ENCODE results near the gene ARPC4.

ARPC4 gene

GRCh38 chr3:9782770-9783169 is 10.1 kb upstream of the ARPC4 start:
- H3K4me3 ChIP-seq (replicated peaks; ENCODE audit: low read depth, low read length) = no peak overlapping the region
- peak; percentile 6 for TF ChIP-seq CTCF (IDR thresholded peaks at IDR 0.05; ENCODE audit: low read length, missing control alignments)
- no peak for DNase-seq (ENCODE audit: low read depth)

GRCh38 chr3:9783954-9784353 is 8.9 kb upstream of the ARPC4 start:
- H3K4me3 ChIP-seq (replicated peaks; ENCODE audit: low read depth, low read length) = no peak overlapping the region
- DNase-seq (ENCODE audit: low read depth) = no peak
- TF ChIP-seq CTCF (IDR thresholded peaks at IDR 0.05; ENCODE audit: low read length, missing control alignments) = no peak

GRCh38 chr3:9784965-9785364 is 7.9 kb upstream of the ARPC4 start:
- H3K4me3 ChIP-seq (replicated peaks; ENCODE audit: low read depth, low read length) = no peak overlapping the region
- DNase-seq (ENCODE audit: low read depth) = peak; percentile 33
- TF ChIP-seq CTCF (IDR thresholded peaks at IDR 0.05; ENCODE audit: low read length, missing control alignments) = no peak

- H3K4me3 ChIP-seq (replicated peaks; ENCODE audit: low read depth, low read length) = no peak overlapping the region
- TF ChIP-seq CTCF (IDR thresholded peaks at IDR 0.05; ENCODE audit: low read length, missing control alignments) = no peak
- no peak for DNase-seq (ENCODE audit: low read depth)
Observed at GRCh38 chr3:9785602-9786001, 7.3 kb upstream of the ARPC4 start.

GRCh38 chr3:9786209-9786739 is 6.6 kb upstream of the ARPC4 start:
- no peak for DNase-seq (ENCODE audit: low read depth)
- no peak overlapping the region for H3K4me3 ChIP-seq (replicated peaks; ENCODE audit: low read depth, low read length)
- TF ChIP-seq CTCF (IDR thresholded peaks at IDR 0.05; ENCODE audit: low read length, missing control alignments) = no peak

GRCh38 chr3:9786825-9787669 is 5.8 kb upstream of the ARPC4 start:
- no peak overlapping the region for H3K4me3 ChIP-seq (replicated peaks; ENCODE audit: low read depth, low read length)
- peak; percentile 52 for TF ChIP-seq CTCF (IDR thresholded peaks at IDR 0.05; ENCODE audit: low read length, missing control alignments)
- no peak for DNase-seq (ENCODE audit: low read depth)

- DNase-seq (ENCODE audit: low read depth) = no peak
Observed at GRCh38 chr3:9787714-9788113, 5.2 kb upstream of the ARPC4 start.

More at GRCh38 chr3:9787714-9788113, 5.2 kb upstream of the ARPC4 start:
- no peak overlapping the region for H3K4me3 ChIP-seq (replicated peaks; ENCODE audit: low read depth, low read length)
- TF ChIP-seq CTCF (IDR thresholded peaks at IDR 0.05; ENCODE audit: low read length, missing control alignments) = no peak
